GM19238 (cell line): ENCODE measurements around the gene PIK3R1.
A peak's percentile ranks its signal among the peaks of the same experiment; 100 is the strongest.
"Not testable (repeated sequence)": the region's sequence is repeated elsewhere in the genome, so short reads cannot be mapped to it uniquely, and the experiment has no call there.

ENCODE experiments used
- DNase-seq: peaks from one replicate; pipeline ENCODE4 v3.0.0; 2011; ENCODE audit warnings: low spot score; ENCODE audit not compliant: insufficient read length

Gene PIK3R1

GRCh38 chr5:68225911-68226545, 10.5 kb downstream of the PIK3R1 start:
- no peak for DNase-seq

- DNase-seq = no peak
Observed at GRCh38 chr5:68226546-68227073, 11.1 kb downstream of the PIK3R1 start.

- DNase-seq = no peak
Observed at GRCh38 chr5:68227532-68228160, 12.1 kb downstream of the PIK3R1 start.

- no peak for DNase-seq
Observed at GRCh38 chr5:68229416-68229815, 13.9 kb downstream of the PIK3R1 start.

GRCh38 chr5:68230285-68230684, 14.7 kb downstream of the PIK3R1 start:
- no peak for DNase-seq

GRCh38 chr5:68231414-68232076, 16.0 kb downstream of the PIK3R1 start:
- no peak for DNase-seq

GRCh38 chr5:68232277-68232676, 16.7 kb downstream of the PIK3R1 start:
- DNase-seq = no peak

- DNase-seq = no peak
Observed at GRCh38 chr5:68233075-68233474, 17.5 kb downstream of the PIK3R1 start.

GRCh38 chr5:68235229-68235628, 19.7 kb downstream of the PIK3R1 start:
- DNase-seq = not testable (repeated sequence)

- DNase-seq = no peak
Observed at GRCh38 chr5:68237715-68238114, 22.2 kb downstream of the PIK3R1 start.

- DNase-seq = peak; percentile 33
Observed at GRCh38 chr5:68239487-68239886, 23.9 kb downstream of the PIK3R1 start.

GRCh38 chr5:68240202-68240601, 24.6 kb downstream of the PIK3R1 start:
- DNase-seq = no peak

- DNase-seq = no peak
Observed at GRCh38 chr5:68240771-68241170, 25.2 kb downstream of the PIK3R1 start.

GRCh38 chr5:68242743-68243142, 27.2 kb downstream of the PIK3R1 start:
- no peak for DNase-seq

- no peak for DNase-seq
Observed at GRCh38 chr5:68243251-68243650, 27.7 kb downstream of the PIK3R1 start.

GRCh38 chr5:68243681-68244080, 28.1 kb downstream of the PIK3R1 start:
- DNase-seq = no peak

- DNase-seq = no peak
Observed at GRCh38 chr5:68245319-68245718, 29.8 kb downstream of the PIK3R1 start.

GRCh38 chr5:68246802-68247201, 31.2 kb downstream of the PIK3R1 start:
- no peak for DNase-seq

GRCh38 chr5:68247627-68248026, 32.1 kb downstream of the PIK3R1 start:
- DNase-seq = no peak

GRCh38 chr5:68248896-68249295, 33.3 kb downstream of the PIK3R1 start:
- no peak for DNase-seq

GRCh38 chr5:68249520-68249919, 34.0 kb downstream of the PIK3R1 start:
- no peak for DNase-seq

GRCh38 chr5:68250661-68251298, 35.2 kb downstream of the PIK3R1 start:
- no peak for DNase-seq
